Small intestine (tissue), 7 donors: ENCODE measurements around the gene MRPL23. TPM values are rescaled to one million over a fixed set of nuclear protein-coding genes. Genes with fewer than 3 reads are reported as not detected.

Experiments used
- DNase-seq, 2 donors: peaks; one replicate each; pipeline versions ENCODE4 v3.0.0 to v3.0.0-alpha.2; 2013
- FAIRE-seq: peaks from 2 replicates; lab custom pipeline; 2012; peaks lifted over from hg19 to GRCh38; lab: Jason Lieb, UNC
- H3K27ac ChIP-seq, 3 donors: one replicate each; pipeline ENCODE4 v1.5.1; 2013; ENCODE audit warnings: low read length in 2 of 3, mild to moderate bottlenecking in 2 of 3, control low read depth in 1 of 3, inconsistent platforms in 1 of 3, low read depth in 1 of 3, moderate library complexity in 1 of 3
- H3K27me3 ChIP-seq, 3 donors: one replicate each; pipeline ENCODE4 v1.6.1; 2013; ENCODE audit warnings: low read length in 3 of 3, inconsistent platforms in 1 of 3; ENCODE audit not compliant: control insufficient read depth in 3 of 3, insufficient read depth in 3 of 3
- H3K36me3 ChIP-seq, 3 donors: one replicate each; pipeline ENCODE4 v1.6.1; 2013; ENCODE audit warnings: low read length in 3 of 3, inconsistent platforms in 1 of 3, low read depth in 1 of 3, mild to moderate bottlenecking in 1 of 3, moderate library complexity in 1 of 3; ENCODE audit not compliant: control insufficient read depth in 3 of 3, insufficient read depth in 2 of 3
- H3K4me1 ChIP-seq, 3 donors: one replicate each; pipeline ENCODE4 v1.6.1; 2013; ENCODE audit warnings: low read length in 2 of 3, inconsistent platforms in 1 of 3, low read depth in 1 of 3, mild to moderate bottlenecking in 1 of 3, moderate library complexity in 1 of 3; ENCODE audit not compliant: control insufficient read depth in 3 of 3, insufficient read depth in 2 of 3
- H3K4me3 ChIP-seq, 3 donors: one replicate each; pipeline ENCODE4 v1.5.1; 2013; ENCODE audit warnings: low read length in 3 of 3, control low read depth in 1 of 3, inconsistent platforms in 1 of 3, low read depth in 1 of 3, mild to moderate bottlenecking in 1 of 3, moderate library complexity in 1 of 3
- H3K9me3 ChIP-seq, 2 donors: one replicate each; pipeline ENCODE4 v1.6.1; 2013; ENCODE audit warnings: low read depth in 1 of 2, low read length in 1 of 2; ENCODE audit not compliant: control insufficient read depth in 2 of 2, insufficient read depth in 1 of 2
- WGBS, 3 donors: extraction: QIAGEN DNeasy Blood & Tissue Kit; methylation state at CpG; one replicate each; pipeline ENCODE4 v1.1.7; 2013; 5-methylcytosine and 5-hydroxymethylcytosine counted together
- polyA plus RNA-seq, 4 donors: library from polyadenylated mRNA; stranded (reverse) in 3 of 4; unstranded in 1 of 4; fragments of 200-250 nt in 3 of 4; fragments of 120-200 nt in 1 of 4; gene quantifications; one replicate each; pipeline versions ENCODE4 v1.2.1 to v1.2.3, GENCODE V29; 2013
- donor health status: healthy with polysubstance abuse.
- donor health status: control.
- donor health status: control.
- donor health status: Bipolar disorder and iron deficiency.
- donor health status: healthy.

Gene MRPL23
- polyA plus RNA-seq, 4 donors = 78.6 to 210 (median 139) TPM

DNA sequence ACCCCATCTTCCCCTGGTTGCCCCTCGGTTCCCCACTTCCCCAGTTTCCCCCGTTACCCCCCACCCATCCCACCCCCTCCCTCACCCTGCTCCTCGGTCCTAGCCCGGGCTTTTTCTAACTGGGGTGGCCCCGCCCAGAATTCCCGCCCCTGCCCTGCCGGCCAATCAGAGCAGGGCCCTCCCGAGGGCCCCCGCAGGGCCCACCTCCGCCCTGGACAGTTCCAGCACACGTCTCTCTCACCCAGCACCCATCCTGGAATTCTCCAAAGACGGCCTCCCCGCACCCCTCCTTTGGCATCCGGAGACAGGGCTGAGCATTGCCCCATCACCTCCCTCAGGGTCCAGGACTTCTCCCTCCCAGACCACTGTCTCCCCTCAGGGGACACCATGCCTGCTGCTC is 50.6 kb downstream of the MRPL23 start, which contains the start of gene H19:
TSS of gene H19 (minus strand) at position 88 of the 400 bp plus-strand sequence.
- Histone ChIP-seq H3K27ac (no peak within 1 kb of the TSS), H3K4me3 (no peak within 1 kb of the TSS), H3K4me1 (no peaks in the 10 kb centered on the region), H3K36me3 (no peaks in the 10 kb centered on the region), H3K27me3 (no peaks in the 10 kb centered on the region), H3K9me3 (no peaks in the 10 kb centered on the region)
- DNase-seq (no peak), FAIRE-seq (no peak)
- WGBS, 3 donors = no CpG with 5 or more reads among the region's 14 CpGs

- Histone ChIP-seq H3K27ac (no peak overlapping the region), H3K4me3 (no peak overlapping the region), H3K36me3 (no peaks in the 10 kb centered on the region), H3K9me3 (no peaks in the 10 kb centered on the region), H3K4me1 (no peaks in the 10 kb centered on the region), H3K27me3 (no peaks in the 10 kb centered on the region)
- no CpG with 5 or more reads among the region's 28 CpGs for WGBS, 3 donors
- no peak for DNase-seq
- FAIRE-seq = no peak
These were observed 51.2 kb downstream of the MRPL23 start for GRCh38 chr11:1998290-1998689.

GRCh38 chr11:1998861-1999260 is 51.7 kb downstream of the MRPL23 start:
- FAIRE-seq = no peak
- Histone ChIP-seq H3K27me3 (no peaks in the 10 kb centered on the region), H3K4me3 (no peak overlapping the region), H3K27ac (no peak overlapping the region), H3K4me1 (no peaks in the 10 kb centered on the region), H3K36me3 (no peaks in the 10 kb centered on the region), H3K9me3 (no peaks in the 10 kb centered on the region)
- no CpG with 5 or more reads among the region's 15 CpGs for WGBS, 3 donors
- DNase-seq = no peak

- DNase-seq (no peak), FAIRE-seq (no peak)
- Histone ChIP-seq H3K27me3 (no peaks in the 10 kb centered on the region), H3K27ac (no peak overlapping the region), H3K36me3 (no peaks in the 10 kb centered on the region), H3K4me1 (no peaks in the 10 kb centered on the region), H3K4me3 (no peak overlapping the region), H3K9me3 (no peaks in the 10 kb centered on the region)
- WGBS, 3 donors = no CpG with 5 or more reads among the region's 42 CpGs
These were observed 55.1 kb downstream of the MRPL23 start for GRCh38 chr11:2002042-2002776.

- no peak for FAIRE-seq
- Histone ChIP-seq H3K36me3 (no peaks in the 10 kb centered on the region), H3K27me3 (no peaks in the 10 kb centered on the region), H3K4me1 (no peaks in the 10 kb centered on the region), H3K9me3 (no peaks in the 10 kb centered on the region), H3K27ac (no peak overlapping the region), H3K4me3 (no peak overlapping the region)
- WGBS, 3 donors = no CpG with 5 or more reads among the region's 19 CpGs
- no peak for DNase-seq
These were observed 55.7 kb downstream of the MRPL23 start for GRCh38 chr11:2002807-2003206.

GRCh38 chr11:2004466-2004865 is 57.3 kb downstream of the MRPL23 start:
- Histone ChIP-seq H3K4me1 (no peaks in the 10 kb centered on the region), H3K27me3 (no peaks in the 10 kb centered on the region), H3K4me3 (no peak overlapping the region), H3K27ac (no peak overlapping the region), H3K36me3 (no peaks in the 10 kb centered on the region), H3K9me3 (no peaks in the 10 kb centered on the region)
- FAIRE-seq (no peak), DNase-seq (no peak)
- WGBS, 3 donors = no CpG with 5 or more reads among the region's 13 CpGs

Other genes starting within 250 kb of the MRPL23 start
- gene IFITM10, start 196.7 kb upstream of the MRPL23 start, polyA plus RNA-seq = under 1 TPM in 3 of 4 donors, not detected in 1; 0.32 to 0.54 (median 0.43) TPM
- gene CTSD, start 183.4 kb upstream of the MRPL23 start, polyA plus RNA-seq = 100 to 1,000 TPM; 537 to 799 (median 556) TPM
- 10 to 100 TPM in 2 of 4 donors, 1 to 10 TPM in 2; 3.1 to 46.5 (median 24.2) TPM for gene SYT8, start 112.3 kb upstream of the MRPL23 start, polyA plus RNA-seq
- gene TNNI2, start 108.4 kb upstream of the MRPL23 start, polyA plus RNA-seq = 1 to 10 TPM in 3 of 4 donors, under 1 TPM in 1; 0.49 to 8.9 (median 8.2) TPM
- gene LSP1, start 94.2 kb upstream of the MRPL23 start, polyA plus RNA-seq = 10 to 100 TPM in 3 of 4 donors, 1 to 10 TPM in 1; 4.5 to 45.1 (median 22.3) TPM
- under 1 TPM in 2 of 4 donors, not detected in 2; 0.01 to 0.49 TPM for gene PRR33, start 55.4 kb upstream of the MRPL23 start, polyA plus RNA-seq
- gene TNNT3, start 27.6 kb upstream of the MRPL23 start, polyA plus RNA-seq = 10 to 100 TPM in 1 of 4 donors, 1 to 10 TPM in 2, under 1 TPM in 1; 0.66 to 17.7 (median 4.4) TPM
- gene H19, start 50.5 kb downstream of the MRPL23 start, polyA plus RNA-seq = 1,000 to 10,000 TPM in 1 of 4 donors, 10 to 100 TPM in 3; 18.9 to 3,336 (median 28.3) TPM
- gene IGF2, start 192.1 kb downstream of the MRPL23 start, polyA plus RNA-seq = 100 to 1,000 TPM in 1 of 4 donors, 10 to 100 TPM in 1, under 1 TPM in 2; 0.45 to 183 (median 10.6) TPM
- 100 to 1,000 TPM in 1 of 4 donors, 10 to 100 TPM in 1, 1 to 10 TPM in 1, under 1 TPM in 1; 0.58 to 124 (median 31.0) TPM for gene INS, start 213.9 kb downstream of the MRPL23 start, polyA plus RNA-seq
- gene TH, start 224.5 kb downstream of the MRPL23 start, polyA plus RNA-seq = 1 to 10 TPM in 1 of 4 donors, under 1 TPM in 1, not detected in 2; 0.10 to 1.7 TPM